Tibial artery (tissue), 4 donors: ENCODE results near the gene MED9.

Experiments used
- DNase-seq, 2 donors: peaks; one replicate each; pipeline ENCODE4 v3.0.0-alpha.2; 2019
- H3K27ac ChIP-seq, 2 donors: fragments of 200-600 bp; sonication (generic) in 1 of 2; 1 replicate in 1 of 2; 2 replicates in 1 of 2; pipeline ENCODE4 v1.5.1; 2018 to 2019; ENCODE audit warnings: mild to moderate bottlenecking in 1 of 2
- H3K27me3 ChIP-seq, 2 donors: fragments of 200-600 bp; sonication (generic) in 1 of 2; one replicate each; pipeline versions ENCODE4 v1.5.1 to v1.6.0; 2016 to 2019
- H3K36me3 ChIP-seq, 3 donors: fragments of 200-600 bp; sonication (generic) in 2 of 3; one replicate each; pipeline ENCODE4 v1.5.1; 2016 to 2019; ENCODE audit warnings: mild to moderate bottlenecking in 2 of 3
- H3K4me1 ChIP-seq, 4 donors: fragments of 200-600 bp; sonication (generic) in 2 of 4; 1 replicate in 3 of 4; 2 replicates in 1 of 4; pipeline ENCODE4 v1.5.1; 2016 to 2019
- H3K4me3 ChIP-seq, 2 donors: fragments of 200-600 bp; sonication (generic) in 1 of 2; 1 replicate in 1 of 2; 2 replicates in 1 of 2; pipeline ENCODE4 v1.5.1; 2018 to 2019; ENCODE audit warnings: mild to moderate bottlenecking in 2 of 2
- H3K9me3 ChIP-seq, 3 donors: fragments of 200-600 bp; sonication (generic) in 1 of 3; one replicate each; pipeline ENCODE4 v1.5.1; 2016 to 2019
- CTCF ChIP-seq, 2 experiments: fragments of 200-600 bp in 1 of 2; fragments of 450-650 bp in 1 of 2; IDR thresholded peaks; one replicate each; pipeline ENCODE4 v1.5.1; 2017 to 2019; ENCODE audit warnings: antibody characterized with exemption in 2 of 2, mild to moderate bottlenecking in 1 of 2, moderate library complexity in 1 of 2
- intact Hi-C: fragments of 100-400 bp; cut with DNase I; formaldehyde crosslinking; loops from one replicate; pipeline ENCODE4 v1.15.0; 2023; ENCODE audit warnings: low total_unique reads

MED9 gene

GRCh38 chr17:17511881-17512858 lies 35.4 kb downstream of the MED9 start:
- Histone ChIP-seq H3K27me3 (no peaks in the 10 kb centered on the region), H3K4me1 (peaks cover 0 to 10% (median 0%) of the 10 kb centered on the region in 4 donors), H3K36me3 (peaks cover 0 to 4% (median 0%) of the 10 kb centered on the region in 3 donors), H3K4me3 (no peak overlapping the region), H3K9me3 (no peaks in the 10 kb centered on the region), H3K27ac (no peak overlapping the region)
- DNase-seq = no peak
- intact Hi-C loops = no loop called here
- no peak for TF ChIP-seq CTCF (IDR thresholded peaks at IDR 0.05)

GRCh38 chr17:17512866-17513265 lies 36.1 kb downstream of the MED9 start:
- no peak for TF ChIP-seq CTCF (IDR thresholded peaks at IDR 0.05)
- intact Hi-C loops = no loop called here
- peaks cover 0 to 10% (median 0%) of the 10 kb centered on the region in 4 donors for H3K4me1 ChIP-seq
- H3K27me3 ChIP-seq = no peaks in the 10 kb centered on the region
- no peaks in the 10 kb centered on the region for H3K9me3 ChIP-seq
- H3K4me3 ChIP-seq = no peak overlapping the region
- H3K27ac ChIP-seq = no peak overlapping the region
- no peak for DNase-seq
- H3K36me3 ChIP-seq = peaks cover 0 to 4% (median 0%) of the 10 kb centered on the region in 3 donors

GRCh38 chr17:17513626-17514025 lies 36.8 kb downstream of the MED9 start:
- DNase-seq = no peak
- Histone ChIP-seq H3K27ac (no peak overlapping the region), H3K27me3 (no peaks in the 10 kb centered on the region), H3K4me3 (no peak overlapping the region), H3K9me3 (no peaks in the 10 kb centered on the region), H3K36me3 (no peaks in the 10 kb centered on the region), H3K4me1 (peaks cover 0 to 10% (median 0%) of the 10 kb centered on the region in 4 donors)
- intact Hi-C loops = no loop called here
- TF ChIP-seq CTCF (IDR thresholded peaks at IDR 0.05) = no peak

GRCh38 chr17:17514361-17514992 lies 37.7 kb downstream of the MED9 start:
- no peak for DNase-seq
- peaks cover 0 to 2% (median 0%) of the 10 kb centered on the region in 3 donors for H3K36me3 ChIP-seq
- TF ChIP-seq CTCF (IDR thresholded peaks at IDR 0.05) = no peak
- peaks cover 0 to 10% (median 0%) of the 10 kb centered on the region in 4 donors for H3K4me1 ChIP-seq
- no peaks in the 10 kb centered on the region for H3K27me3 ChIP-seq
- intact Hi-C loops = no loop called here
- no peak overlapping the region for H3K27ac ChIP-seq
- no peaks in the 10 kb centered on the region for H3K9me3 ChIP-seq
- no peak overlapping the region for H3K4me3 ChIP-seq

GRCh38 chr17:17514993-17515933 lies 38.5 kb downstream of the MED9 start:
- intact Hi-C loops = no loop called here
- Histone ChIP-seq H3K4me1 (peaks cover 0 to 10% (median 0%) of the 10 kb centered on the region in 4 donors), H3K9me3 (no peaks in the 10 kb centered on the region), H3K4me3 (no peak overlapping the region), H3K27ac (no peak overlapping the region), H3K36me3 (peaks cover 0 to 10% (median 0%) of the 10 kb centered on the region in 3 donors), H3K27me3 (no peaks in the 10 kb centered on the region)
- DNase-seq = no peak
- TF ChIP-seq CTCF (IDR thresholded peaks at IDR 0.05) = no peak
